Neural cell (in vitro differentiated cells): ENCODE measurements around the gene RPL36. TPM values are rescaled to one million over a fixed set of nuclear protein-coding genes. Genes with fewer than 3 reads are reported as not detected.

Source experiments
- H2AFZ ChIP-seq: fragments of 200-600, 300-800 bp; sonication (generic), shearing (Covaris generic); 2 replicates; pipeline ENCODE4 v1.6.0; 2014; ENCODE audit warnings: low read depth, mild to moderate bottlenecking, antibody characterized with exemption, low read length, moderate library complexity
- H3F3A ChIP-seq: fragments of 200-600 bp; shearing (Covaris generic); 2 replicates; pipeline ENCODE4 v1.6.1; 2016; ENCODE audit warnings: mild to moderate bottlenecking, moderate library complexity, mixed read lengths, antibody characterized with exemption, low read length; ENCODE audit not compliant: insufficient read depth, poor library complexity, severe bottlenecking
- H3K27ac ChIP-seq: fragments of 200-600, 300-800 bp; sonication (generic), shearing (Covaris generic); 2 replicates; pipeline ENCODE4 v1.5.1; 2014; ENCODE audit warnings: mild to moderate bottlenecking, low read length, moderate library complexity
- H3K27me3 ChIP-seq: fragments of 300-800, 200-600 bp; sonication (generic), shearing (Covaris generic); 2 replicates; pipeline ENCODE4 v1.6.0; 2014; ENCODE audit warnings: mild to moderate bottlenecking, low read depth, low read length, moderate library complexity; ENCODE audit not compliant: insufficient read depth
- H3K36me3 ChIP-seq: fragments of 300-800, 200-600 bp; sonication (generic), shearing (Covaris generic); 2 replicates; pipeline ENCODE4 v1.5.1; 2014; ENCODE audit warnings: mild to moderate bottlenecking, antibody characterized with exemption, low read length, moderate library complexity; ENCODE audit not compliant: insufficient read depth
- H3K4me2 ChIP-seq: fragments of 300-800, 200-600 bp; sonication (generic), shearing (Covaris generic); 2 replicates; pipeline ENCODE4 v1.6.0; 2014; ENCODE audit warnings: mild to moderate bottlenecking, low read length
- H3K4me3 ChIP-seq: fragments of 300-800, 200-600 bp; sonication (generic), shearing (Covaris generic); 2 replicates; pipeline ENCODE4 v1.5.1; 2014; ENCODE audit warnings: mild to moderate bottlenecking, low read length, moderate library complexity
- H3K79me2 ChIP-seq: fragments of 200-600 bp; shearing (Covaris generic); replicated peaks from 2 replicates; pipeline ENCODE4 v1.6.0; 2014; ENCODE audit warnings: mild to moderate bottlenecking, low read length, moderate library complexity; ENCODE audit not compliant: insufficient read depth
- H3K9ac ChIP-seq: fragments of 300-800, 200-600 bp; sonication (generic), shearing (Covaris generic); 2 replicates; pipeline ENCODE4 v1.6.1; 2016; ENCODE audit warnings: mild to moderate bottlenecking, low read length, mixed read lengths
- H3K9me2 ChIP-seq: fragments of 200-600 bp; shearing (Covaris generic); 2 replicates; pipeline ENCODE4 v1.6.1; 2016; ENCODE audit warnings: mild to moderate bottlenecking, low read length, mixed read lengths; ENCODE audit not compliant: insufficient read depth
- H3K9me3 ChIP-seq: fragments of 200-600, 300-800 bp; sonication (generic), shearing (Covaris generic); 2 replicates; pipeline ENCODE4 v1.6.1; 2016; ENCODE audit warnings: mild to moderate bottlenecking, mixed run types, low read length, moderate library complexity, mixed read lengths
- H4K20me1 ChIP-seq: fragments of 200-600 bp; shearing (Covaris generic); 2 replicates; pipeline ENCODE4 v1.6.1; 2016; ENCODE audit warnings: mild to moderate bottlenecking, mixed run types; ENCODE audit not compliant: insufficient read depth
- EP300 ChIP-seq: fragments of 450-650 bp; conservative IDR thresholded peaks from 2 replicates; pipeline ENCODE4 v1.6.1; 2014; ENCODE audit warnings: antibody characterized with exemption, mild to moderate bottlenecking, moderate library complexity; ENCODE audit not compliant: poor library complexity, severe bottlenecking
- MXI1 ChIP-seq: fragments of 450-650 bp; conservative IDR thresholded peaks from 2 replicates; pipeline ENCODE4 v1.6.1; 2014; ENCODE audit warnings: antibody characterized with exemption, mild to moderate bottlenecking; ENCODE audit not compliant: poor library complexity, severe bottlenecking
- POLR2AphosphoS5 ChIP-seq: IDR thresholded peaks from 2 replicates; pipeline ENCODE4 v1.6.1; 2012
- SMC3 ChIP-seq: fragments of 450-650 bp; conservative IDR thresholded peaks from 2 replicates; pipeline ENCODE4 v1.6.1; 2014; ENCODE audit warnings: antibody characterized with exemption, mild to moderate bottlenecking, moderate library complexity; ENCODE audit not compliant: poor library complexity
- TAF1 ChIP-seq: IDR thresholded peaks from 2 replicates; pipeline ENCODE4 v1.6.1; 2012; ENCODE audit warnings: low read depth
- polyA plus RNA-seq: library from polyadenylated mRNA; depleted of rRNA; stranded (reverse); fragments of >200 nt; gene quantifications from 2 replicates; pipeline ENCODE4 v1.2.3, GENCODE V29; 2014
- TF ChIP-seq, protein P1 (sequence below): IDR thresholded peaks from 2 replicates; pipeline ENCODE4 v1.6.1; 2012; ENCODE audit warnings: borderline replicate concordance
- TF ChIP-seq, protein P2 (sequence below): fragments of 450-650 bp; IDR thresholded peaks from 2 replicates; pipeline ENCODE4 v1.5.1; 2014; ENCODE audit warnings: antibody characterized with exemption, mild to moderate bottlenecking, moderate library complexity; ENCODE audit not compliant: poor library complexity, severe bottlenecking

RPL36 gene
- polyA plus RNA-seq, 1 donor from 2014 or later, result 358 TPM

DNA sequence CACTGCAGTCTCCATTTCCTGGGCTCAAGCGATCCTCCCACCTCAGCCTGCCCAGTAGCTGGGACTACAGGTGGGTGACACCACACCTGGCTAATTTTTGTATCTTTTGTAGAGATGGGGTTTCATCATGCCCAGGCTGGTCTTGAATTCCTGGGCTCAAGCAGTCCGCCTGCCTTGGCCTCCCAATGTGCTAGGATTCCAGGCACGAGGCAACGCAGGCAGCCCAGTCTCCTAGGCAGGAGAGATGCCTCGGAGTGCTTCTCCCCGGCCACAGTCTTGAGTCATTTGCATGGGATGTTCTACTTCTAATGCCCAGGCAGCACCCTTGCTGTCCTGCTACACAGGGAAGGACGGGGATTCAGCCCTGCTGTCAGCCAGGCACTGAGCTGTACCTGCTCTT, 18.5 kb upstream of the RPL36 start:
- H3K4me3 ChIP-seq, result no peak overlapping the region
- no peak for TF ChIP-seq SMC3
- TF ChIP-seq, protein P1, sequence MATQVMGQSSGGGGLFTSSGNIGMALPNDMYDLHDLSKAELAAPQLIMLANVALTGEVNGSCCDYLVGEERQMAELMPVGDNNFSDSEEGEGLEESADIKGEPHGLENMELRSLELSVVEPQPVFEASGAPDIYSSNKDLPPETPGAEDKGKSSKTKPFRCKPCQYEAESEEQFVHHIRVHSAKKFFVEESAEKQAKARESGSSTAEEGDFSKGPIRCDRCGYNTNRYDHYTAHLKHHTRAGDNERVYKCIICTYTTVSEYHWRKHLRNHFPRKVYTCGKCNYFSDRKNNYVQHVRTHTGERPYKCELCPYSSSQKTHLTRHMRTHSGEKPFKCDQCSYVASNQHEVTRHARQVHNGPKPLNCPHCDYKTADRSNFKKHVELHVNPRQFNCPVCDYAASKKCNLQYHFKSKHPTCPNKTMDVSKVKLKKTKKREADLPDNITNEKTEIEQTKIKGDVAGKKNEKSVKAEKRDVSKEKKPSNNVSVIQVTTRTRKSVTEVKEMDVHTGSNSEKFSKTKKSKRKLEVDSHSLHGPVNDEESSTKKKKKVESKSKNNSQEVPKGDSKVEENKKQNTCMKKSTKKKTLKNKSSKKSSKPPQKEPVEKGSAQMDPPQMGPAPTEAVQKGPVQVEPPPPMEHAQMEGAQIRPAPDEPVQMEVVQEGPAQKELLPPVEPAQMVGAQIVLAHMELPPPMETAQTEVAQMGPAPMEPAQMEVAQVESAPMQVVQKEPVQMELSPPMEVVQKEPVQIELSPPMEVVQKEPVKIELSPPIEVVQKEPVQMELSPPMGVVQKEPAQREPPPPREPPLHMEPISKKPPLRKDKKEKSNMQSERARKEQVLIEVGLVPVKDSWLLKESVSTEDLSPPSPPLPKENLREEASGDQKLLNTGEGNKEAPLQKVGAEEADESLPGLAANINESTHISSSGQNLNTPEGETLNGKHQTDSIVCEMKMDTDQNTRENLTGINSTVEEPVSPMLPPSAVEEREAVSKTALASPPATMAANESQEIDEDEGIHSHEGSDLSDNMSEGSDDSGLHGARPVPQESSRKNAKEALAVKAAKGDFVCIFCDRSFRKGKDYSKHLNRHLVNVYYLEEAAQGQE, result no peak
- no peak overlapping the region for H3K4me2 ChIP-seq
- no peaks in the 10 kb centered on the region for H4K20me1 ChIP-seq
- H3K9me3 ChIP-seq, result no peaks in the 10 kb centered on the region
- no peaks in the 10 kb centered on the region for H3K79me2 ChIP-seq
- peaks cover 10% of the 10 kb centered on the region for H3K36me3 ChIP-seq
- H3F3A ChIP-seq, result no peaks in the 10 kb centered on the region
- H3K9ac ChIP-seq, result no peak overlapping the region
- H3K27ac ChIP-seq, result no peak overlapping the region
- no peaks in the 10 kb centered on the region for H3K9me2 ChIP-seq
- no peak overlapping the region for H2AFZ ChIP-seq
- no peaks in the 10 kb centered on the region for H3K27me3 ChIP-seq

DNA sequence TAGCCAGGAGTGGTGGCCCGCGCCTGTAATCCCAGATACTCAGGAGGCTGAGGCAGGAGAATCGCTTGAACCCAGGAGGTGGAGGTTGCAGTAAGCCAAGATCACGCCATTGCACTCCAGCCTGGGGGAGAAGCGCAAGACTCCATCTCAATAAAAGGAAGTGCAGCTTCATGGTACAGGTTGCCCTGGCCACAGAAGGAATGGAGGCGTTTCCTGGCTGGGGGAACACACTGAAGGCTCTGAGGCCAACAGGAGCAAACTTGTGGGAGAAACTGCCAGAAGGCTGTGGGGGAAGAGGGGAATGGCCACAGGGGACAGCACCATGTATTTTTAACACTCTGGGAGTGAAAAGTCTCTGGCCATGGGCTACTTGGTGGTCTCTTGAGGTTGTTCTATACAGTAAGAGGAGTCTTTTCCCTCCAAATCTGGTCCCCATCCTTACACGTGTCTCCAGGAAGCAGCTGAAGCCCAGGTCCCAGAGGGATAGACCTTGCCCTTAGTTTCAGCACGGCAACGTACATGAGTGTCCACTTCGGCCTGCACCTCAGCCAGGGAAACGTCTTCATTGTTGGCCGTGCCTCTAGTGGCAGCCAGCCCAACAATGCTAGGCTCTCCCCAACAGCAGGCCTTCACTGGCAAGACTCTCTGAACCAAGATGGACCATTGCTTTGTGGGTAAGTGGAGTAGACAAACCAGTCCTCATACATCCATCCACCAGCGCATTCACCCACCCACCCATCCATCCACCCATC, 17.2 kb upstream of the RPL36 start:
- H3K9me2 ChIP-seq, result no peaks in the 10 kb centered on the region
- H3K27me3 ChIP-seq, result no peaks in the 10 kb centered on the region
- TF ChIP-seq EP300 (no peak), SMC3 (no peak), MXI1 (no peak), TAF1 (no peak), POLR2AphosphoS5 (no peak)
- TF ChIP-seq, protein P2, sequence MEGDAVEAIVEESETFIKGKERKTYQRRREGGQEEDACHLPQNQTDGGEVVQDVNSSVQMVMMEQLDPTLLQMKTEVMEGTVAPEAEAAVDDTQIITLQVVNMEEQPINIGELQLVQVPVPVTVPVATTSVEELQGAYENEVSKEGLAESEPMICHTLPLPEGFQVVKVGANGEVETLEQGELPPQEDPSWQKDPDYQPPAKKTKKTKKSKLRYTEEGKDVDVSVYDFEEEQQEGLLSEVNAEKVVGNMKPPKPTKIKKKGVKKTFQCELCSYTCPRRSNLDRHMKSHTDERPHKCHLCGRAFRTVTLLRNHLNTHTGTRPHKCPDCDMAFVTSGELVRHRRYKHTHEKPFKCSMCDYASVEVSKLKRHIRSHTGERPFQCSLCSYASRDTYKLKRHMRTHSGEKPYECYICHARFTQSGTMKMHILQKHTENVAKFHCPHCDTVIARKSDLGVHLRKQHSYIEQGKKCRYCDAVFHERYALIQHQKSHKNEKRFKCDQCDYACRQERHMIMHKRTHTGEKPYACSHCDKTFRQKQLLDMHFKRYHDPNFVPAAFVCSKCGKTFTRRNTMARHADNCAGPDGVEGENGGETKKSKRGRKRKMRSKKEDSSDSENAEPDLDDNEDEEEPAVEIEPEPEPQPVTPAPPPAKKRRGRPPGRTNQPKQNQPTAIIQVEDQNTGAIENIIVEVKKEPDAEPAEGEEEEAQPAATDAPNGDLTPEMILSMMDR, result no peak
- TF ChIP-seq, protein P1, result no peak
- H4K20me1 ChIP-seq, result no peaks in the 10 kb centered on the region
- H3K79me2 ChIP-seq, result no peaks in the 10 kb centered on the region
- no peaks in the 10 kb centered on the region for H3F3A ChIP-seq
- H3K9me3 ChIP-seq, result no peaks in the 10 kb centered on the region
- H2AFZ ChIP-seq, result no peak overlapping the region
- no peak overlapping the region for H3K9ac ChIP-seq
- no peak overlapping the region for H3K27ac ChIP-seq
- no peak overlapping the region for H3K4me2 ChIP-seq
- no peak overlapping the region for H3K4me3 ChIP-seq
- peaks cover 1% of the 10 kb centered on the region for H3K36me3 ChIP-seq
